Neural cell (in vitro differentiated cells): ENCODE results near the gene CUX1. TPM values are rescaled to one million over a fixed set of nuclear protein-coding genes. Genes with fewer than 3 reads are reported as not detected.

Source experiments
- H2AFZ ChIP-seq: fragments of 200-600, 300-800 bp; sonication (generic), shearing (Covaris generic); 2 replicates; pipeline ENCODE4 v1.6.0; 2014; ENCODE audit warnings: low read depth, mild to moderate bottlenecking, antibody characterized with exemption, low read length, moderate library complexity
- H3F3A ChIP-seq: fragments of 200-600 bp; shearing (Covaris generic); 2 replicates; pipeline ENCODE4 v1.6.1; 2016; ENCODE audit warnings: mild to moderate bottlenecking, moderate library complexity, mixed read lengths, antibody characterized with exemption, low read length; ENCODE audit not compliant: insufficient read depth, poor library complexity, severe bottlenecking
- H3K27ac ChIP-seq: fragments of 200-600, 300-800 bp; sonication (generic), shearing (Covaris generic); 2 replicates; pipeline ENCODE4 v1.5.1; 2014; ENCODE audit warnings: mild to moderate bottlenecking, low read length, moderate library complexity
- H3K27me3 ChIP-seq: fragments of 300-800, 200-600 bp; sonication (generic), shearing (Covaris generic); 2 replicates; pipeline ENCODE4 v1.6.0; 2014; ENCODE audit warnings: mild to moderate bottlenecking, low read depth, low read length, moderate library complexity; ENCODE audit not compliant: insufficient read depth
- H3K36me3 ChIP-seq: fragments of 300-800, 200-600 bp; sonication (generic), shearing (Covaris generic); 2 replicates; pipeline ENCODE4 v1.5.1; 2014; ENCODE audit warnings: mild to moderate bottlenecking, antibody characterized with exemption, low read length, moderate library complexity; ENCODE audit not compliant: insufficient read depth
- H3K4me2 ChIP-seq: fragments of 300-800, 200-600 bp; sonication (generic), shearing (Covaris generic); 2 replicates; pipeline ENCODE4 v1.6.0; 2014; ENCODE audit warnings: mild to moderate bottlenecking, low read length
- H3K4me3 ChIP-seq: fragments of 300-800, 200-600 bp; sonication (generic), shearing (Covaris generic); 2 replicates; pipeline ENCODE4 v1.5.1; 2014; ENCODE audit warnings: mild to moderate bottlenecking, low read length, moderate library complexity
- H3K79me2 ChIP-seq: fragments of 200-600 bp; shearing (Covaris generic); replicated peaks from 2 replicates; pipeline ENCODE4 v1.6.0; 2014; ENCODE audit warnings: mild to moderate bottlenecking, low read length, moderate library complexity; ENCODE audit not compliant: insufficient read depth
- H3K9ac ChIP-seq: fragments of 300-800, 200-600 bp; sonication (generic), shearing (Covaris generic); 2 replicates; pipeline ENCODE4 v1.6.1; 2016; ENCODE audit warnings: mild to moderate bottlenecking, low read length, mixed read lengths
- H3K9me2 ChIP-seq: fragments of 200-600 bp; shearing (Covaris generic); 2 replicates; pipeline ENCODE4 v1.6.1; 2016; ENCODE audit warnings: mild to moderate bottlenecking, low read length, mixed read lengths; ENCODE audit not compliant: insufficient read depth
- H3K9me3 ChIP-seq: fragments of 200-600, 300-800 bp; sonication (generic), shearing (Covaris generic); 2 replicates; pipeline ENCODE4 v1.6.1; 2016; ENCODE audit warnings: mild to moderate bottlenecking, mixed run types, low read length, moderate library complexity, mixed read lengths
- H4K20me1 ChIP-seq: fragments of 200-600 bp; shearing (Covaris generic); 2 replicates; pipeline ENCODE4 v1.6.1; 2016; ENCODE audit warnings: mild to moderate bottlenecking, mixed run types; ENCODE audit not compliant: insufficient read depth
- EP300 ChIP-seq: fragments of 450-650 bp; conservative IDR thresholded peaks from 2 replicates; pipeline ENCODE4 v1.6.1; 2014; ENCODE audit warnings: antibody characterized with exemption, mild to moderate bottlenecking, moderate library complexity; ENCODE audit not compliant: poor library complexity, severe bottlenecking
- EZH2 ChIP-seq: fragments of 200-600, 300-800 bp; shearing (Covaris generic), sonication (generic); IDR thresholded peaks from 2 replicates; pipeline ENCODE4 v1.6.1; 2014; ENCODE audit warnings: antibody characterized with exemption, low read length, borderline replicate concordance, mild to moderate bottlenecking; ENCODE audit not compliant: insufficient read depth, poor library complexity, severe bottlenecking
- MXI1 ChIP-seq: fragments of 450-650 bp; conservative IDR thresholded peaks from 2 replicates; pipeline ENCODE4 v1.6.1; 2014; ENCODE audit warnings: antibody characterized with exemption, mild to moderate bottlenecking; ENCODE audit not compliant: poor library complexity, severe bottlenecking
- POLR2AphosphoS5 ChIP-seq: IDR thresholded peaks from 2 replicates; pipeline ENCODE4 v1.6.1; 2012
- RAD21 ChIP-seq: fragments of 450-650 bp; conservative IDR thresholded peaks from 2 replicates; pipeline ENCODE4 v1.6.1; 2014; ENCODE audit warnings: antibody characterized with exemption, mild to moderate bottlenecking, moderate library complexity
- SMC3 ChIP-seq: fragments of 450-650 bp; conservative IDR thresholded peaks from 2 replicates; pipeline ENCODE4 v1.6.1; 2014; ENCODE audit warnings: antibody characterized with exemption, mild to moderate bottlenecking, moderate library complexity; ENCODE audit not compliant: poor library complexity
- TAF1 ChIP-seq: IDR thresholded peaks from 2 replicates; pipeline ENCODE4 v1.6.1; 2012; ENCODE audit warnings: low read depth
- polyA plus RNA-seq: library from polyadenylated mRNA; depleted of rRNA; stranded (reverse); fragments of >200 nt; gene quantifications from 2 replicates; pipeline ENCODE4 v1.2.3, GENCODE V29; 2014
- TF ChIP-seq, protein P1 (sequence below): IDR thresholded peaks from 2 replicates; pipeline ENCODE4 v1.6.1; 2012; ENCODE audit warnings: borderline replicate concordance
- TF ChIP-seq, protein P2 (sequence below): fragments of 450-650 bp; IDR thresholded peaks from 2 replicates; pipeline ENCODE4 v1.5.1; 2014; ENCODE audit warnings: antibody characterized with exemption, mild to moderate bottlenecking, moderate library complexity; ENCODE audit not compliant: poor library complexity, severe bottlenecking

CUX1 gene
- polyA plus RNA-seq, 1 donor from 2014 or later: 26.6 TPM

DNA sequence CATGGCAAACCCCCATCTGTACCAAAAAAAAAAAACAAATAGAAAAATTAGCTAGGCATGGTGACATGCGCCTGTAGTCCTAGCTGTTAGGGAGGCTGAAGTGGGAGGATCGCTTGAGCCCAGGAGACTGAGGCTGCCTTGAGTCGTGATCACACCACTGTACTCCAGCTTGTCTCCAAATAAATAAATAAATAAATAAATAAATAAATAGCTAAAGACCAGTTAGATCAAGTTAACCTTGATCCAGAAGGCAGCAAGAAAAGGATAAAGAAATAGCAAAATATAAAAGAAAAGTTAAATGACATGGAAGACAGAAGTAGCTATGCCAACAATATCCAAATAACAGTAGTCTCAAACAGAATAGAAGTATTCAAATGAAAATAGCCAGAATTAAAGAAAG lies 337.0 kb downstream of the CUX1 start:
- H3K27ac ChIP-seq: no peak overlapping the region
- TF ChIP-seq SMC3: no peak
- H3K9me3 ChIP-seq: no peaks in the 10 kb centered on the region
- H3K36me3 ChIP-seq: no peaks in the 10 kb centered on the region
- H2AFZ ChIP-seq: no peak overlapping the region
- no peaks in the 10 kb centered on the region for H3K27me3 ChIP-seq
- no peaks in the 10 kb centered on the region for H3K79me2 ChIP-seq
- no peaks in the 10 kb centered on the region for H4K20me1 ChIP-seq
- H3K4me3 ChIP-seq: no peak overlapping the region
- no peaks in the 10 kb centered on the region for H3F3A ChIP-seq
- H3K9me2 ChIP-seq: no peaks in the 10 kb centered on the region
- H3K9ac ChIP-seq: no peak overlapping the region
- H3K4me2 ChIP-seq: no peak overlapping the region

DNA sequence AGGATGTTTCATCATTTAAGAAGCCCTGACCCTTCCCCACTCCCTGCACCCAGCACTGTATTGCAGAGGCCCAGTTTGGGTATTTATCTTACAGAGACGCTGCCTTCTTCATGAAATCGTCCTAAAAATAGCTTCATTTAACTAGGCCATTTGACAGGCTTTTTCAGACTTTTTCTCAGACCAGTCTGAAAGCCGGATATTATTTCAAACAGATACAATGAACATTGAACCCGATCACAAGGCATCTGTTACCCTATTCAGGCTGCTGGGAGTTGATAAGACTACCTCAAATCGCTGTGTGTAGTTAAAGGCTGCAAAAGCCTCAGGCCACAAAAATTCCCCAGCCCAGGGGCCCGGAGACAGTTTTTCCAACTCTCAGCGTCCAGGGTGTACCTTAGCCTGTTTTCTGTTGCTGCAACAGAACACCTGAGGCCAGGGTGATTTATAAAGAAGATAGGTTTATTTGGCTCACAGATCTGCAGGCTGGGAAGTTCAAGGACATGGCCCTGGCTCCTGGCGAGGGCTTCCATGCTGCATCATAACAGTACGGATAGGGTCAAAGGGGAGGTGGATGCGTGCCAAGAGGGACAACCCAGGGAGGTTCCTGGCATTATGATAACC lies 338.5 kb downstream of the CUX1 start:
- Histone ChIP-seq H3K27me3 (no peaks in the 10 kb centered on the region), H3K27ac (no peak overlapping the region), H2AFZ (no peak overlapping the region), H3K79me2 (no peaks in the 10 kb centered on the region), H3K9ac (no peak overlapping the region), H3K4me2 (no peak overlapping the region), H3K36me3 (no peaks in the 10 kb centered on the region), H3K4me3 (no peak overlapping the region), H4K20me1 (no peaks in the 10 kb centered on the region), H3K9me2 (no peaks in the 10 kb centered on the region), H3F3A (no peaks in the 10 kb centered on the region), H3K9me3 (no peaks in the 10 kb centered on the region)
- TF ChIP-seq, protein P1, sequence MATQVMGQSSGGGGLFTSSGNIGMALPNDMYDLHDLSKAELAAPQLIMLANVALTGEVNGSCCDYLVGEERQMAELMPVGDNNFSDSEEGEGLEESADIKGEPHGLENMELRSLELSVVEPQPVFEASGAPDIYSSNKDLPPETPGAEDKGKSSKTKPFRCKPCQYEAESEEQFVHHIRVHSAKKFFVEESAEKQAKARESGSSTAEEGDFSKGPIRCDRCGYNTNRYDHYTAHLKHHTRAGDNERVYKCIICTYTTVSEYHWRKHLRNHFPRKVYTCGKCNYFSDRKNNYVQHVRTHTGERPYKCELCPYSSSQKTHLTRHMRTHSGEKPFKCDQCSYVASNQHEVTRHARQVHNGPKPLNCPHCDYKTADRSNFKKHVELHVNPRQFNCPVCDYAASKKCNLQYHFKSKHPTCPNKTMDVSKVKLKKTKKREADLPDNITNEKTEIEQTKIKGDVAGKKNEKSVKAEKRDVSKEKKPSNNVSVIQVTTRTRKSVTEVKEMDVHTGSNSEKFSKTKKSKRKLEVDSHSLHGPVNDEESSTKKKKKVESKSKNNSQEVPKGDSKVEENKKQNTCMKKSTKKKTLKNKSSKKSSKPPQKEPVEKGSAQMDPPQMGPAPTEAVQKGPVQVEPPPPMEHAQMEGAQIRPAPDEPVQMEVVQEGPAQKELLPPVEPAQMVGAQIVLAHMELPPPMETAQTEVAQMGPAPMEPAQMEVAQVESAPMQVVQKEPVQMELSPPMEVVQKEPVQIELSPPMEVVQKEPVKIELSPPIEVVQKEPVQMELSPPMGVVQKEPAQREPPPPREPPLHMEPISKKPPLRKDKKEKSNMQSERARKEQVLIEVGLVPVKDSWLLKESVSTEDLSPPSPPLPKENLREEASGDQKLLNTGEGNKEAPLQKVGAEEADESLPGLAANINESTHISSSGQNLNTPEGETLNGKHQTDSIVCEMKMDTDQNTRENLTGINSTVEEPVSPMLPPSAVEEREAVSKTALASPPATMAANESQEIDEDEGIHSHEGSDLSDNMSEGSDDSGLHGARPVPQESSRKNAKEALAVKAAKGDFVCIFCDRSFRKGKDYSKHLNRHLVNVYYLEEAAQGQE: no peak
- TF ChIP-seq RAD21 (no peak), POLR2AphosphoS5 (no peak), EZH2 (no peak), SMC3 (no peak), MXI1 (no peak), EP300 (no peak), TAF1 (no peak)
- TF ChIP-seq, protein P2, sequence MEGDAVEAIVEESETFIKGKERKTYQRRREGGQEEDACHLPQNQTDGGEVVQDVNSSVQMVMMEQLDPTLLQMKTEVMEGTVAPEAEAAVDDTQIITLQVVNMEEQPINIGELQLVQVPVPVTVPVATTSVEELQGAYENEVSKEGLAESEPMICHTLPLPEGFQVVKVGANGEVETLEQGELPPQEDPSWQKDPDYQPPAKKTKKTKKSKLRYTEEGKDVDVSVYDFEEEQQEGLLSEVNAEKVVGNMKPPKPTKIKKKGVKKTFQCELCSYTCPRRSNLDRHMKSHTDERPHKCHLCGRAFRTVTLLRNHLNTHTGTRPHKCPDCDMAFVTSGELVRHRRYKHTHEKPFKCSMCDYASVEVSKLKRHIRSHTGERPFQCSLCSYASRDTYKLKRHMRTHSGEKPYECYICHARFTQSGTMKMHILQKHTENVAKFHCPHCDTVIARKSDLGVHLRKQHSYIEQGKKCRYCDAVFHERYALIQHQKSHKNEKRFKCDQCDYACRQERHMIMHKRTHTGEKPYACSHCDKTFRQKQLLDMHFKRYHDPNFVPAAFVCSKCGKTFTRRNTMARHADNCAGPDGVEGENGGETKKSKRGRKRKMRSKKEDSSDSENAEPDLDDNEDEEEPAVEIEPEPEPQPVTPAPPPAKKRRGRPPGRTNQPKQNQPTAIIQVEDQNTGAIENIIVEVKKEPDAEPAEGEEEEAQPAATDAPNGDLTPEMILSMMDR: no peak

DNA sequence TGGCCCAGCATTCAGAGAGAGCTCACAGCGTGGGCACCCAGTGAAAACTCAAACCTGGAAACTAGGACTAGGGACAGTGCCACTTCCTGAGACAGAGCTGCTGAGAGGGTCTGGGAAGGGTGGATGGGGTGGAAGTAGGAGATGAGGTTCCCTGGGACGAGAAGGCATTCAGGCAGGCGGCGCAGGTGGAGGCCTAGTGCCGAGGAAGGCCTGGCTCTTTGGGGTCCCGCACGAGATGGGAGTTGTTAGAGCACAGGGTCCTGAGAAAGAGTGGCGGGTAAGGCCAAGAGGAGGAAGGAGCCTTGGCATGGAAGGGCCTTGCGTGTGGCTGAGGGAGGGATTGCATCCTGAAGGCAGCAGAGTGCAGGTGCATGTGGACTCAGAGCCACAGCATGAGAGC lies 339.4 kb downstream of the CUX1 start:
- Histone ChIP-seq H2AFZ (no peak overlapping the region), H3K27me3 (no peaks in the 10 kb centered on the region), H4K20me1 (no peaks in the 10 kb centered on the region), H3K4me2 (no peak overlapping the region), H3K9me2 (no peaks in the 10 kb centered on the region), H3K9me3 (no peaks in the 10 kb centered on the region), H3K4me3 (no peak overlapping the region), H3K27ac (no peak overlapping the region), H3K79me2 (no peaks in the 10 kb centered on the region), H3K9ac (no peak overlapping the region), H3K36me3 (no peaks in the 10 kb centered on the region), H3F3A (no peaks in the 10 kb centered on the region)
- TF ChIP-seq, protein P1: no peak
- TF ChIP-seq MXI1: no peak
- TF ChIP-seq EZH2: no peak
- TF ChIP-seq SMC3: no peak
- no peak for TF ChIP-seq EP300
- no peak for TF ChIP-seq TAF1
- no peak for TF ChIP-seq RAD21
- TF ChIP-seq, protein P2: no peak
- no peak for TF ChIP-seq POLR2AphosphoS5
